ENCODE data around the gene RFC1.
A peak's percentile ranks its signal among the peaks of the same experiment; 100 is the strongest.
"Not testable (repeated sequence)": the region's sequence is repeated elsewhere in the genome, so short reads cannot be mapped to it uniquely, and the experiment has no call there.

RFC1 gene

DNA sequence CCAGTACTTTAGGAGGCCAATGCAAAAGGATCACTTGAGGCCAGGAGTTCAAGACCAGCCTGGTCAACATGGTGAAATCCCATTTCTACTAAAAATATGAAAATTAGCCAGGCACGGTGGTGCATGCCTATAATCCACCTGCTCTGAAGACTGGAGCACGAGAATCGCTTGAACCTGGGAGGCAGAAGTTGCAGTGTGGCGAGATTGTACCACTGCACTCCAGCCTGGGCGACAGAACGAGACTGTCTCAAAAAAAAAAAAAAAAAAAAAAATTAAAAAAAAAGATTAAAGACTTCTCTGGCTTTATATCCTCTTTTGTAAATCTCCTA lies 13.0 kb downstream of the RFC1 start:
- not testable (repeated sequence) for FAIRE-seq

DNA sequence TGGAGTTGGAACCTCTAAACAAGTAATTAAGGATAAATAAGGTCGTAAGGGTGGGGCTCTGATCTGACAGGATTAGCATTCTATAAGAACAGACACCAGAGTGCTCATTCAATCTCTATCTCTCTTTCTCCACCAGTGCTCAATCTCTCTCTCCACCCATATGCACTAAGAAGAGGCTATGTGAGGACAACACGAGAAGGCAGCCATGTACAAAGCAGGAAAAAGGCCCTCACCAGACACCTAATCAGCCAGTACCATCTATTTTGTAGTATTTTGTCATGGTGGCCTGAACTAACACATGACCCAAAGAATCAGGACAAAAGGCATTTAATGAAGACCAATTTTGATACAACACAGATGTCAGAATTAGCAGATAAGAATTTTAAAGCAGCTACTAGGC lies 16.8 kb downstream of the RFC1 start:
- no peak for FAIRE-seq

DNA sequence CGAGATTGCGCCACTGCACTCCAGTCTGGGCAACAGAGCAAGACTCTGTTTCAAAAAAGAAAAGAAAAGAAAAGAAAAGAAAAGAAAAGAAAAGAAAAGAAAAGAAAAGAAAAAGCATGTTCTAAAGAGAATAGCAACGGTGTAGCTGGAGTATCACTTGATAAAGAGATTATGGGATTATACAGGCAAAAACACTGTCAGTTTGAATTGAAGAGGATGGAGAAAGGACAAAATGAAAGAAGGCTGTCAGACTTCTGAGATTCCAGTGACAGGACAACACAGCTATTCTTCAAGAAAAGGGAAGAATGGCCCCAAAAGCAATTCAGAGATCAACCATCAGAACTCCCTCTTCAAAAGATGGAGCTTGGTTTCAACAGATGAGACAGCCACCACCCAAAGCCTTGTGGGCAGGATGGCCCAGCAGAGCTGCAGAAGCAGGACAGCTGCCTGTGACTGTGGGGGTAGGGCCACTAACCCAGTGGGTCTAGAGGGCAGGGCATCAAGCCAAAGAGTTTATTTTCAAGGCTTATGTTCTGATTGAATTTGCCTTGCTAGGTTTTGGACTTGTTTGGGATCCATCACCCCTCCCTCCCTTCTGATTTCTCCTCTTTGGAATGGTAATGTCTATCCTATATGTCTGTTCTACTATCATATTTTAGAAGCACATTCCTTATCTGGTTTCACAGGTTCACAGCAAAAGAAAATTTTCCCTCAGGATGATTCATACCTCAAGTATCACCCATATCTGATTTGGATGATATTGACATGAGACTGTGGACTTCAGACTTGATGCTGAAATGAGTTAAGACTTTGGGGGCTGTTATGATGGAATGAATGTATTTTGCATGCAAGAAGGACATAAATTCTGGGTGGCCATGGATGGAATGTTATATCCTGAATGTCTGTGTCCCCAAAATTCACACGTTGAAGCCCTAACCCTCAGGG lies 17.5 kb downstream of the RFC1 start:
- FAIRE-seq: no peak

DNA sequence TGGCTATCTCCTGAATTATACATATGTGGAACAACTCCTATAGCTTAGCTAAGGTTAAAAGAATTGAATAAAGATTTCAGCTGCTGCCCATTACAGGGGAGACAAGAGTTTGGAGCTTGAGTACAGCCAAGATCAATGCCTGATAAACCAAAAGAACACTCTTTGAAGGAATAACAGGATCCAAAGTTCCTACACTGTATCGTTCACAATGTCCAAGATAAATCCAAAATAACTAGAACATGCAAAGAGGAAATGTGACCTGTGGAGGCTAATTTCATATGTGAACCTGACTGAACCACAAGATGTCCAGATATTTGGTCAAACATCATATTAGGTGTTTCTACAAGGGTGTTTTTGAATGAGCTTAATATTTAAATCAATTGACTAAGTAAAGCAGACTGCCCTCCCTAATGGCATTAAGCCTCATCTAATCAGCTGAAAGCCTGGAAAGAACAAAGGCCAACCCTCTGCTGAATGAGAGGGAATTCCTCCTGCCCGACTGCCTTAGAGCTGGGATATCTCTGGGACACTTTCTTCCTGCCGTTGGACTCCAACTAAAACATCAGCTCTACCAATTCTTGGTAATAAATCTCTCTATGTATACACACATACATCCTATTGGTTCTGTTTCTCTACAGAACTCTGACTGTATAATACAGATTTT lies 19.2 kb downstream of the RFC1 start:
- no peak for FAIRE-seq

DNA sequence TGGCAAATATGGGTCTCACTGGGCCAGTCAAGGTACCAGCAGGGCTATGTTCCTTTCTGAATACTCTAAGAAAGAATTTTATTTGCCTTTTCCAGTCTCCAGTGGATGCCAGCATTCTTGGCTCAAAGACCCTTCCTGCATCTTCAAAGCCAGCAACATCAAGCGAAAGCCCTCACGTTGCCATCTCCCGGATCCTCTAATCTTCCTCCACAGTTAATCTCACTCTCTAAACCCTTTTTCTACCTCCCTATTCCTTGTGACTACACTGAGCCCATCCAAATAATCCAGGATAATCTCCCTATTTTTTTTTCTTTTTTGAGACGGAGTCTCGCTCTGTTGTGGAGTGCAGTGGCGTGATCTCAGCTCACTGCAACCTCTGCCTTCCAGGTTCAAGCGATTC lies 23.4 kb downstream of the RFC1 start:
- no peak for FAIRE-seq

DNA sequence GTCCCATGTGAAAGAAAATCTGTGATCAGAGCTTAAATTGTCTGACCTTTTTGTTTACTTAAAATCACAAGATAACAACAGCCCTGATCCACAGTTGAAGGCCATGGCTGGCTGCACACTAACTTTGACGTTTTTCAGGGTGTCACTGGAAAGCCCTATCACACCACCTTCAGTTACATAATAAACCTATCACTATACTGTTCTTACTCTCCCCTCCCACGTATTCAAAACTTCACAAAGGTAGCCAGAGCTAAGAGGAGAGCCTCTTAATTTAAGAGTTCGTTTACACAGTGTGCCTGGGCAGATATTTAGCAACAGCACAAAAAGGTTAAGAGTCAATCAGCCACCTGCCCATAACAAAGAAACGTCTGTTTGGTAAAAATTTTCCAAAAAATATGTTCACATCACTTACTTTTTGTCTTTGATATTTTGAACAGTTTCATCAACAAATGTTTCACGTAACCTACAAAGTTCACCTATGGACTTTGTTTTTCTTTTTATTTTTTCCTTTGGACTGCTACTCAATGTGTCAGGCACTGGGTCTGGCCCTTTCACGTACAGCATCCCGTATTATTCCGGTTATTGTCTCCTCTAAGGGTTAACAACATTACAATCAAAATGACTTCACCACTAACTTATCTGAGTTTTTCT lies 25.0 kb downstream of the RFC1 start:
- FAIRE-seq: no peak

DNA sequence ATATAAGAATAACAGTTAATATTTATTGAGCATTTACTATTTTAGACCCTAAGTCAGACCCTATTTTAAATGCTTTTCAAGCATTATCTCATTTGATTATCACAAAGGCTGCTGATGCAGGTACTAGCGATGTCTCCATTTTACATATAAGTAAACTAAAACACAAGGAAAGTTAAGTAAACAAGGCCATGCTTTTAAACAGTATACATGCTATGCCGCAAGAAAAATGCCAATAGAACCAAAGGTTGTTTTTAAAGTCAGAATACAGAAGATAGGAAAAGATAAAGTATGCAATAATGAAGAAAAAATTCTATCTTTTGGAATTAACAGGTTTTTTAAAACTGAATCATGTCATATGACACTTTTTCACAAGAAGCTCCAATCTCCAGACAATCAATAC lies 26.2 kb downstream of the RFC1 start:
- no peak for FAIRE-seq

DNA sequence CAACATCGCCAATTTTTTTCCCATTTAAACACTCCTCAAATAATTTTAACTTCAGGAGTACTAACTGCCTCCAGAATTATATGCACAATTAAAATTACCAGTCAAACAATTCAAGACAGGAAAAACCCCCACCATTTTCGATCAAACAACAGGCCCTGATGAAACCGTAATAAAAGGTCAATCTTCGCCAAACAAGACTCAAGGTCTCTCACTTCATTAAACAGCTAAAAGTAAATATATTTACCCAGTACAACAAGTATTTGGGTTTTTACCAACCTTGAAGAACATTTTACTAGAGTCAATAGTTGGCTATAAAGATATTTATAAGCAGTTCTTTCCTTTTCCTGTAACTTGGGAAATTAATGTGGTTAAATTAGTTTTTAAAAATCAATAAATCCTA lies 28.3 kb downstream of the RFC1 start:
- peak; percentile 12 for FAIRE-seq

DNA sequence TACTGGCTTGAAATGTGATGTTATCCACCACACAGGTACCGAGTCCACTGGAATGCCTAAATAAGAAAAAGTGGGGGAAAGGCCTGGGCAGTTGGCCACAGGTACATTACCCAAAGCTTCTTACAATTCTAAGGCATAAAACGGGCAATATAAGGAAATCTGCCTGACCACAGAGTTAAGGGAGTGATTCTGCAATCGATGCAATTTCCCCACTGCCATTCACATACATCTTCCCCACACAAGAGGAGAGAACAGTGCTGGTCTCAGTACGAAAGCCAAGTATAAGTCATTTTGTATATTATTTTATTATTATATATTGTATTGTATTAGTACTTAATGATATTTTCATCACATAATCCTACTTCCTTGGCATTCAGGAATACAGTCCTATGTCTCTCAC lies 30.6 kb downstream of the RFC1 start:
- no peak for FAIRE-seq

DNA sequence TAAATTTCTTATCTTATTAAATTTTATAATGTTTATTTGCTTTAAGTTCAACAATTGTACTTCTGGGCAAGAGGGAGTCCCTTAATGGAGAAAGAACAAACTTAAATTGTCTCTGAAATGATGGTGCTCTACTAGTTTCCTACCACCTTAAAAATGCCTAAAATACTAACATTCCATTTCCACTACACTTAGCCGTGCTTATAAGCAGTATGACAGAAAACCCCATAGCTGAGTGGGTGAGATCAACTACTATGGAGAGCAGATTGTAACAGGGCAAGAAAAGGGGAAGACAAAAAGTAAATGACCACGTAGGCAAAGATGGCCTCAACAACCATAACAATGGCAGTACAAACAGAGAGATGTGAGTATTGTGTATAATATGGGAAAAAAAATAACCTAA lies 35.0 kb downstream of the RFC1 start:
- FAIRE-seq: no peak

DNA sequence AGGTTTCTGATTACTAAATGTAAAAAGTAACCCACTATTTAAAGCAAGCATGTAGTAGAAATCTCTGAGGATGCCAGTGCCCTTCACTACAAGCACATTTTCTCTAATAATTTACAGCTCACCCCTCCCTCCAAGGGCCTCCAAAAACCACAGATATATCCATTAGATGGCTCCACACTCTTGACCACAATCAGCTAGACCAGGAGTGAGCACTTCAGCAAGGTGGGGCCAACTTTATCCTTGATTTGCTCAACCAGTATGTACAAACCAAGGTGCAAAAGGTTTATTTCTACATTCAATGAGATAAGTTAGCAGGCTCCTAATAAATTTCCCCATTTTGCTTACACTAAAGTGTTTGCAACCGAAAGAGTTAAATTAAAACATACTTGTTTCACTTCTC lies 35.8 kb downstream of the RFC1 start:
- no peak for FAIRE-seq

DNA sequence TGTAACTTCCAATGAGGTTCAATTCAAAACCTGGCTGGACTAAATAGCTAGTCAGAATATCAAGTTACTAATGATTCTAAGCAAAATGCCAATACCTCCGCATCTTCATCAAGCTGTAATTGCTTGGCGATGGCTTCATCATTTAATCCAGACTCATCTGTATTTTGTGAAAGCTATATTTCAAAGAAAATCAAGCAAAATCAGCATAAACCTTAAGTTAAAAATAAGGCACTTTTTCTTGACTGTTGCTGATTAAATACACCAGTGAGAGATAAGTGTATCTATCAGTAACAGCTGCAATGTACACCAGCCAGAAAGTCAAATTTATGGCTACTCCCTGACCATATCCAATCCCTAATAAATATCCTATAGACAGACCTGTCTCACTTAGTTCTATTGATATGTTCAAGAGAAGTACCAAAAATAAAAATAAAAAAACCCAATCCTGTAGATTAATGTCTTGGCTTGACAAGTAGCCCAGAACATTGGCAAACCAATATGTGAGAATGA lies 39.6 kb downstream of the RFC1 start:
- FAIRE-seq: no peak

DNA sequence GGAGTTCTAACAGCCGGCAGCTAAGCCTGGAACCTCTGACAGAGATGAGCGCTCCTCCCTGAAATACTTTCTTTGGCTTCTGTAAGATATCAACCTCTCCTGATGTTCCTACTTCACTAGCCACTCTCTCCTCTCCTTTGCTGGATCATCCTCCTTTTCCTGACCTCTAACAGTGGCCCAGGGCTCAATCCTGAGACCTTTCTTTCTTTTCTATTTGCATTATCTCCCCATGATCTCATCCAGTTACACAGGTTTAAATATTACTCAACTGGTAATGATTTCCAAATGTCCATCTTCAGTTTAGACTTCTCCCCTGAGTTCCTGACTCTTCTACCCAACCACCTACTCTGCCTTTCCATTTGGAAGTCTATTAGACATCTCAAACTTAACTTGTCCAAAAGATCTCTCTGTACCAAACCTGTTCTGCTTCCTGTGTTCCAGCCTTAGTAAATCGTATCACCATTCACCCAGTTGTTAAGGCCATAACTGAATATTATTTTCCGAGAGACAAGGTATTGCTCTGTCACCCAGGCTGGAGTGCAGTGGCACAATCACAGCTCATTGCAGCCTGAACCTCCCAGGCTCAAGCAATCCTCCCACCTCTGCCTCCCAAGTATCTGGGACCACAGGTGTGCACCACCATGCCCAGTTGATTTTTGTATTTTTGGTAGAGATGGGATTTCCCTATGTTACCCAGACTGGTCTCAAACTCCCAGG lies 41.1 kb downstream of the RFC1 start:
- FAIRE-seq: no peak

DNA sequence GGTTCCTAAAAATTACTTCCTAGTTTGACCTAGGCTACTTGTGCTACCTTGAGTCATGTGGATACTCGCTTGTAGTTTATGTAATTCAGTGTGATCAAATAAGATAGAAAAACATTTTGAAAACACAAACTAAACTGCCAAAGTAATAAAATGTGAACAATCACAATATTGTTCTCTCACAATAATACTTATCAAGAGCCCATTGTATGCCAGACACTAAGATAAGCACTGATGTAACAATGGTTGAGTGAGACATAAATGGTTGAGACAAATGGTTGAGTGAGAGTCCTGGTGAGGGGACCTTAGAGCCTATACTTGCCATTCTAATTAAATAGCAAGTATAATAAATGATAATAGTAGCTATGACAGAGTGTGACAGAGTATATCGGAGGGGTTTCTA lies 41.7 kb downstream of the RFC1 start:
- no peak for FAIRE-seq

DNA sequence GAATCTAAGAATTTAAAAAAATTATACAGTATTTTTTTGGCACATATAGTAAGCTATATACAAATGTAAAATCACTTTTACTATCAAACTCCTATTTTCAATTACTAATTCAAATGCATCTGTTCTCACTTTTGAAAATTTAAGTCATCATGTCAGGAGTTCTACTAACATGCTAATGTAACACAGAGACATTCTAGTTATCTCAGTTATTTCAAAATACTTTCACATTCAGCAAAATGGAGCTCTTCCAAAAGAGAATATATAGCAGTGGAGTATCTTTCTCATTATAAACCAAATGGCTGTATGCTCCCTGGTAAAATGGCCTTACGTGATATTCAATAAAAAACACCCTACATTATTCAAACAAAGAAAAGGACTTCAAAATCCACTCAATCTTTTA lies 42.3 kb downstream of the RFC1 start:
- FAIRE-seq: no peak

DNA sequence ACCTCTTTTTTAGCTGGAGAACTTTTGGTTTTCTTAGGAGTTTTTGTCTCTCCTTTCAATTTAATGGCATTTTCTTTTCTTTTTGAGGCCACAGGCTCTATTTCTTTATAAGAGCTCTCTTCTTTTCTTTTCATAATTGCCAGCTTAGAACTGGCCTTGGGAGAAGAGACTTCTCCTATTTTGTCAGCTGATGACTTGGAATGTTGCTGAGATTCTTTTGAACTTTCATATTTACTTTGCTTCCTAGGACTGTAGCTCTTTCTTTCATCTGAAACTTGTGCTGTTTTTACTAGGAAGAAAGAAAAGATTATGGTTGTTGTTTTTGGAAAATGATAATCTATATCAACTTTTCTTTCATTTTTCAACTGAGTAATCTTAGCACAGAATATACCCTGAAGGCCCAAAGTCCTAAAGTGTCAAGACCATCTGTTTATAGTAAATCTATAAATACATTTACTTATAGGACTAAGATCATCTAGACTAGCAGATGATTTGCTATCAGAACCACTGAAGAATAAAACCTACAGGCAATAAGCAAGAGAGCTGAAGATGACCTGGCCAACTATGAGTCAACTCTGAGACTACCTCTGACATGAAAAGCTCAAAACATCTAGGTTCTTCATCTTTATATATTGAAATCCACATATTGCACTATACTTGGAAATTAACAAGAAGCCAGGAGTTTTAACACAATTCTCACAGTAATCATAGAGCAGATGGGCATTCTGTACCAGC lies 45.6 kb downstream of the RFC1 start:
- FAIRE-seq: no peak

DNA sequence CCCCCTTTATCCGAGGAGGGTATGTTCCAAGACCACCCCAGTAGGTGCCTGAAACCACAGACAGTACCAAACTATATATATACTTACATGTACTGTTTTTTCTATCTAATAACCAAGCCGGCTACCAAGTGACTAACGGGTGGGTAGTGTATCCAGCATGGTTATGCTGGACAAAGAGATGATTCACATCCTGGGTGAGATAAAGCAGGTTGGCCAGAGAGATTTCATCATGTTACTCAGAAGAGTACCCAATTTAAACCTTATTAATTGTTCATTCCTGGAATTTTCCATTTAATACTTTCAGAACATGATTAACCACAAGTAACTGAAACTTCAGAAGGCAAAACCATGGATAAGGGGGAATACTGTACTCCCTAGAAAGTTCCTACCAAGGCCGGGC lies 46.5 kb downstream of the RFC1 start:
- FAIRE-seq: no peak

DNA sequence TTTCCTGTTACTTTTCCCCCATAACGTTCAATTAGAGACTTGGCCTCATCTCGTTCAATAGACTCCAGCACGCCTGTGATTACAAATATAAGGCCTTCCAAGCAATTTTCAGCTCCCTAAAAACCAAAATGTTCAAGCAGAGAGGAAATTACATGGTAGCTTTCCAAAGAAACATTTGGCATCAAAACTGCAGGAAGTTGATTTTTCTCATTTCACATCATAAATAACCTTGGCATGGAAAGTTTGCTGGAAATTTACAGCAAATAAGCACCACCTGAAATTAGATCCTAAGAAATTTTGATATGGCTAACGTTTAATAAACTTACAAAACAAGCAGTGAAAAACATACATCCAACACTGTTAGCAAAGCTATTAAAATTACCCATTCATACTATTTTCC lies 53.3 kb downstream of the RFC1 start:
- no peak for FAIRE-seq

DNA sequence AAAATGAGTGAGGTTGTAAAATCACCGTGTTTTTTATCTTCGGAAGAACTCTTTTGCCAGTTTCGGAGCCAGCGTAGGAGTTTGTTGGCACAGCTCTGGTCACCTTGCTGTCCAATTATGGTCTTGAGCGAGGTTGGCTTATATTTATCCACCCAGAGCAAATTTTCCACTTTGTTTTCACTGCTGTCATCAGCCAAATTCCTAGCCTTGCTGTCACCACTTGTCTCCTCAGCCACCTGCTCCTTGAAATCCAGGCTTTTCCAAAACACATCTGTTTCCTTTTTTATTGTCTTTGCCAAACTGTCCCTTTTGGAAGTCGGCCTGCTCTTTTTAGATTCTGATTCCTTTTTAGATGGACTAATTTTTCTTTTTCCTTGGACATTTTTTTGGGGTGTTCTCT lies 57.6 kb downstream of the RFC1 start:
- FAIRE-seq: no peak

DNA sequence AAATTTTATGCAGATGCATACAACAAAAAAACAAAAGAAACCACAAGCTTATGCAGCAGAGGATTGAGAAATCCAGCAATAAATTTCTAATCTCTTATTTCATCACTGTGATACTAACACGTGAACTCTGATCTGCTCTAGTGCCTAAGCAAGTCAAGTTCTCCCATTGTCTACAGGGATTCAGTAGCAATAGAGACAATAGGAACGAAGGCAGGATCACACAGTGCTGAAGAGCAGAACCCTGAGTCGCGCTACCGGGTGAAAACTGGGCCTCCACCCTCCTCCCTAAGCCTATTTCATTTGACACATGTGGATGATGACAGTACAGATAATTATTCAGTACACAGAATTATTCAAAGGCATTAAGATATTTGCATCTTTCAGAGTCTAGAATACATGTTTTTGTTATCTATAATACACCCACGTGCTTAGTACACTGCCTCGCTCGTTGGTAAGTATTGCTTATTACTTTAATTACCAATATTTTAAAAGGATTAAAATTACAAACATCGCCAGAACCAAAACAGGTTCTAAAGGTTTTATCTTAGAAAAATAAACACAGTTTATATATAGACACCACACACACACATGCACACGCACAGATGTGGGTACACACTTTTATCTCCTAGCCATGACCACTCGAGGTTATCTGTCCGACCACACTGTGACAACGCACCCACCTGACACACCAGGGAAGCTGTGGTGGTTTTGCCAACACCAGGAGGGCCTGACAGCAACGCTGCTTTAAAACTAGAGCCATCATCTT lies 60.1 kb downstream of the RFC1 start:
- no peak for FAIRE-seq

DNA sequence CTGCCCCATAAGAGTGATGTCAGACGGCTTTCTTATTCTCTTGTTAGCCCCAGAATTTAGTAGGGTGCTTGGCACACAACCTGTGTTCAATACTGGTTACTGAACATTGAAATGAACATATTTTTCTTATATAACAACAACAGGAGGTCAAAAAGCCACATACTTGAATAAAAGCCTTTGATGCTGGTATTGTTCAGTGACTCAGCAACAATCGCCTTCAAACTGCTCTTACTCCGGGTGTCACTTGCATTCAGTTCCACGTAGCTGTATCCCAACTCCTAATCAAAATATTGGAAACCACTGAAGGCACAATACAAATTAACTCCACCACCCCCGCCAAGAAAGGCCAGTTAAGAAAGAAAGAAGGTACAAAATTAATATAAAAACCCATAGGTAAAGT lies 61.5 kb downstream of the RFC1 start:
- FAIRE-seq: no peak

DNA sequence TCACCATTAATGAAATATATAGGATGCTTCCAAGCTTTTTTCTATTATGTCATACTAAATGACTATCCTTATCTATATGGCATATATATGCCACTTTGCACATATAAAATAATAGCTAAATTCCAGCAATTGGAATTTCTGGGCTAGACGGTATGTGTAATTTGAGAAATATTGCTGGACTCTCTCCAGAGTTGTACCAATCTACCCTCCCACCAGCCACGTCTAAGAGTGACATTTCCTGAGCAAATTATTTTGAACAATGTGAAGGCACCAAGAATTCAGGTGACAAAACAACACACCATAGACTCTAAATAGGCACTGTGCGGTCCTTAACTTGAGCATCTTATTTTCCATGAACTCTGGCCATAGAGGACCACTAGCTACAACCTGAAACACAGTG lies 62.3 kb downstream of the RFC1 start:
- FAIRE-seq: no peak
